BLaER1 (cell line): ENCODE data around the gene LGR4.
A peak's percentile ranks its signal among the peaks of the same experiment; 100 is the strongest.

Source experiments
- H3K27ac ChIP-seq: shearing (Covaris generic); formaldehyde crosslinking; 2 replicates; pipeline ENCODE4 v1.8.1; 2022
- H3K27me3 ChIP-seq: shearing (Covaris generic); formaldehyde crosslinking; 2 replicates; pipeline ENCODE4 v1.8.1; 2022
- H3K36me3 ChIP-seq: shearing (Covaris generic); formaldehyde crosslinking; 2 replicates; pipeline ENCODE4 v1.8.1; 2022
- H3K4me1 ChIP-seq: shearing (Covaris generic); formaldehyde crosslinking; 2 replicates; pipeline ENCODE4 v1.8.1; 2022
- H3K4me2 ChIP-seq: shearing (Covaris generic); formaldehyde crosslinking; 2 replicates; pipeline ENCODE4 v1.8.1; 2022
- H3K4me3 ChIP-seq: shearing (Covaris generic); formaldehyde crosslinking; 2 replicates; pipeline ENCODE4 v1.8.1; 2022
- H3K9ac ChIP-seq: shearing (Covaris generic); formaldehyde crosslinking; 2 replicates; pipeline ENCODE4 v1.8.1; 2022
- H3K9me3 ChIP-seq: shearing (Covaris generic); formaldehyde crosslinking; 2 replicates; pipeline ENCODE4 v1.8.1; 2022
- H4K20me1 ChIP-seq: shearing (Covaris generic); formaldehyde crosslinking; 2 replicates; pipeline ENCODE4 v1.8.1; 2022
- Cebpa-rat ChIP-seq: shearing (Covaris generic); IDR thresholded peaks from 2 replicates; pipeline ENCODE4 v1.8.1; 2022

The LGR4 gene

DNA sequence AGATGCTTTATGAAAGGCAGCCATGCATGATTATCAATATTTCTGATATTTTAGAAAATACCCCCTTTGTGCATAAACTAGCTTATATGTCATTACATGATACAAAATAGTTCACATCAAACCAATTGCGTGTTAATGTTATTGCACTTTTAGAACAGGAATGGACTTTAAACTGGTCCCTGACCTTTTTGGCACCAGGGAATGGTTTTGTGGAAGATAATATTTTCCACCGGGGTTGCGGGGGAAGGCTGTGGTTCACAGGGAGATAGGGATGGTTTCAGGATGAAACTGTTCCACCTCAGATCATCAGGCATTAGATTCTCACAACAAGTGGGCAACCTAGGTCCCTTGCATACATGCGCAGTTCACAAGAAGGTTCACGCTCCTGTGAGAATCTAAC, 16.5 kb upstream of the LGR4 start:
- H3K4me1 ChIP-seq: no peaks in the 10 kb centered on the region
- H3K36me3 ChIP-seq: peaks cover 45% of the 10 kb centered on the region
- H3K9me3 ChIP-seq: no peaks in the 10 kb centered on the region
- H3K27me3 ChIP-seq: no peaks in the 10 kb centered on the region
- H3K4me2 ChIP-seq: no peak overlapping the region
- H4K20me1 ChIP-seq: no peaks in the 10 kb centered on the region
- H3K9ac ChIP-seq: no peak overlapping the region
- H3K27ac ChIP-seq: no peak overlapping the region
- no peak for TF ChIP-seq Cebpa-rat
- no peak overlapping the region for H3K4me3 ChIP-seq

DNA sequence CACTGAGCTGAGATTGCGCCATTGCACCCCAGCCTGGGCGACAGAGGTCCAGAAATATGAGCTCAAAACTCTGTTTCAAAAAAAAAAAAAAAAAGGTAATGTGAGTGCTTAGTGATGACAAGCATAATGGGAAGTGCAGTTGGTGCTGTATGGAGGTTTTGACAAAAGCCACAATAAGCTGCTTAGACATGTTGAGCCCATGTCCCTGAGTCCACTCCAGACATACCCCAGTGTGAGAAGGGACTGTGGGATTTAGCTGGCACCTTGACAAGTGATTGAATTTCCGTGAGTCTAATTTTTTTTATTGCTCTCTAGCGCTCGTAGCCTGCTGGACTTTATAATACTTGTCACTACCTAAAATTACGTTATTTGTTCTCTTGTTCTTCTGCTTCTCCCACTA, 15.1 kb upstream of the LGR4 start:
- H3K9ac ChIP-seq: no peak overlapping the region
- no peak overlapping the region for H3K4me2 ChIP-seq
- H3K4me1 ChIP-seq: no peaks in the 10 kb centered on the region
- TF ChIP-seq Cebpa-rat: no peak
- H3K9me3 ChIP-seq: no peaks in the 10 kb centered on the region
- peaks cover 35% of the 10 kb centered on the region for H3K36me3 ChIP-seq
- H3K27me3 ChIP-seq: no peaks in the 10 kb centered on the region
- no peak overlapping the region for H3K27ac ChIP-seq
- no peak overlapping the region for H3K4me3 ChIP-seq
- no peaks in the 10 kb centered on the region for H4K20me1 ChIP-seq

DNA sequence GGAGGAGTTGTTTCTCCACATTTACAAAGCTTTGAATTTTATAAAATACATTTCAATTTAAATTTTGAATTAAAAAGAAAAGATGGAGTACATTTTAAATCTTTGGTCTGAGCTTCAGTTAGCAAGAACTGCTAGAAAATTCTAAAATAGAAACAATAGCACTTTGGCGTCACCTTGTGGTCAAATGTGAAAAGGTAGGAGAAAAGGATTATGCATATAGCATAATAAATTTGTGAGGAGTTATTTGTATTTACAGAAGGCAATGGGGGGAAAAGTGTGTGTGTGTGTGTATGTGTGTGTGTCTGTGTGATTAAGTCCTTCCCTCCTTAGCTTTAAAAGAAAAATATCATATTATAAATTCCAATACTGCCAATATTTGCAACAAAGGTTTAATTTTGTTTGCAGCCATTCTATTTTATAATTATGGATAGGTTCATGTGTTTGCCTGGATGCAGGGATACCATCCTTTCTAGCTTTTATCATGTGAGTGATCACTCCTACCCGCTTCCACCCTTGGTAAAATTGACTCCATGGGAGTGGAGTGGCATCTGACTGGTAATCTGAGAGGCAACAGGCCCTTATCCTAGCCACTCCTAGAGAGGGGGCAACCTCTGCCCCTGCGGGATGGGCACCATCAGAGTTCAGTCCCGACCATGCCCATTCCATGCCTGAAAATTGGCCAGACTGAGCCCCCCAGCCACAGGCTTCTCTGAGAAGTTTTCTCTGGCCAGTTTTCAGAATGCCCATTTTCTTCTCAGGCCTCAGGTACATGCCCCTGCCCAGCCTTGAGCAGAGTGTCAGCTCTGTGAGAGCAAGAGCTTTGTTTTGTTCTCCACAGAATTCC, 13.6 kb upstream of the LGR4 start:
- no peaks in the 10 kb centered on the region for H3K4me1 ChIP-seq
- no peak overlapping the region for H3K27ac ChIP-seq
- TF ChIP-seq Cebpa-rat: no peak
- H3K9ac ChIP-seq: no peak overlapping the region
- H3K36me3 ChIP-seq: peaks cover 22% of the 10 kb centered on the region
- no peaks in the 10 kb centered on the region for H3K27me3 ChIP-seq
- H3K9me3 ChIP-seq: no peaks in the 10 kb centered on the region
- H3K4me2 ChIP-seq: no peak overlapping the region
- H3K4me3 ChIP-seq: no peak overlapping the region
- H4K20me1 ChIP-seq: no peaks in the 10 kb centered on the region

DNA sequence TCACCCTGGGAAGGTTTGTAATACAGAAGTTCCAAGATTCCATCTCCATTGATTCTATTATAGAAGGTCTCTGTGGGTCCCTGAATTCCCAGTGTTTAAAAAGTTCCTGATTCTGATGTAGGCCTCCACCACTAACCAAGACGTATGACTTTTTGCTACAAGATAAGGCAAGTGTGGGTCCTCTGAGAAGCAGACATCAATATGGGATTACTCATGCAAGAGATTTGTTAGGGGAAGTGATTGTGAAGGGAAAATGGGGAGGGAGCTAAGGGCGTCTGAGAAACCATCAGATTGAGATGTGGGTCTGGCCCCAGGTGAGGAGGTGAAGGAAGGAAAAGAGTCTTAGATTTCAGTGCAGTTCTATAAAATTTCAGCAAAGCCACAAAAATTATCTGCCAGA, 10.2 kb upstream of the LGR4 start:
- no peaks in the 10 kb centered on the region for H3K9me3 ChIP-seq

DNA sequence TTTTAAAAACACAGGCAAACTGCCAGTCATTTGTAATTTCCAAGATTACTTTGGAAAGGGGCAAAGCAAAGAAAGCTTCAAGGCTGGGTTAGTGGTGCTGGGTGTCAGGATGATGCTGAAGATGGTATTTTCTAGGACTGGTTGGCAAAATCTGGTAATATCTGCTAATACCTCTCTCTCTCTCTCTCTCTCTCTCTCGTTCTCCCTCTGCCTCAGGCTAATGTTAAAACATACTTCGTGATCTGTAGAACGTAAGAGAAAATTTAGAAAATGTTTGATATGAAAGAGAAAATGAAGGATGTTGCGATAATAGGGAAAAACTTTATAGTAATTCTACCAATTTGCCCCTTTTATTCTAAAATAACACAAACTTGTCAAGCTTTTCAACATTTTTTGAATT, 9.4 kb upstream of the LGR4 start:
- no peak for TF ChIP-seq Cebpa-rat
- no peaks in the 10 kb centered on the region for H3K9me3 ChIP-seq
- H3K36me3 ChIP-seq: no peaks in the 10 kb centered on the region
- H3K27ac ChIP-seq: no peak overlapping the region
- H3K9ac ChIP-seq: no peak overlapping the region
- H3K4me1 ChIP-seq: no peaks in the 10 kb centered on the region
- no peaks in the 10 kb centered on the region for H3K27me3 ChIP-seq
- no peaks in the 10 kb centered on the region for H4K20me1 ChIP-seq
- H3K4me2 ChIP-seq: no peak overlapping the region
- no peak overlapping the region for H3K4me3 ChIP-seq

More for the DNA sequence above, 10.2 kb upstream of the LGR4 start:
- no peaks in the 10 kb centered on the region for H4K20me1 ChIP-seq
- no peak overlapping the region for H3K9ac ChIP-seq
- no peak overlapping the region for H3K27ac ChIP-seq
- no peaks in the 10 kb centered on the region for H3K36me3 ChIP-seq
- H3K4me3 ChIP-seq: no peak overlapping the region
- no peak for TF ChIP-seq Cebpa-rat
- H3K4me2 ChIP-seq: no peak overlapping the region
- H3K4me1 ChIP-seq: no peaks in the 10 kb centered on the region
- H3K27me3 ChIP-seq: no peaks in the 10 kb centered on the region

DNA sequence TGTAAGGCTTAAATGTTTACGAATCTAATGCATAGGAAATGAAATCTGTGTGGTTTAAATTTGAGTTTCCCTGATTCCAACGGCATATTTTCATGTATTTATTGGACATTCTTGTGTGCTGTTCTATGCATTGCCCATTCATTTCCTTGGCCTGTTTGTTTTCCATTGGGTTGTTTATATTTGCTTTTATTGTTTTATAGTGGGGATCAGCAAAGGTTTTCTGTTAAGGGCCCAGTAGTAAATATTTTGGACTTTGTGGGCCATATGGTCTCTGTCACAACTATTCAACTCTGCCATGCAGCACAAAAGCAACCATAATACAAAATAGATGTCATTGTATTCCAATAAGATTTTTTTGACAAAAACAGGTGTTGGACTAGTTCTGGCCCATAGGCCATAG, 5.2 kb upstream of the LGR4 start:
- no peaks in the 10 kb centered on the region for H4K20me1 ChIP-seq
- no peaks in the 10 kb centered on the region for H3K4me1 ChIP-seq
- no peak for TF ChIP-seq Cebpa-rat
- no peaks in the 10 kb centered on the region for H3K36me3 ChIP-seq
- no peak overlapping the region for H3K4me2 ChIP-seq
- no peaks in the 10 kb centered on the region for H3K27me3 ChIP-seq
- no peak overlapping the region for H3K9ac ChIP-seq
- H3K9me3 ChIP-seq: no peaks in the 10 kb centered on the region
- no peak overlapping the region for H3K27ac ChIP-seq
- no peak overlapping the region for H3K4me3 ChIP-seq

DNA sequence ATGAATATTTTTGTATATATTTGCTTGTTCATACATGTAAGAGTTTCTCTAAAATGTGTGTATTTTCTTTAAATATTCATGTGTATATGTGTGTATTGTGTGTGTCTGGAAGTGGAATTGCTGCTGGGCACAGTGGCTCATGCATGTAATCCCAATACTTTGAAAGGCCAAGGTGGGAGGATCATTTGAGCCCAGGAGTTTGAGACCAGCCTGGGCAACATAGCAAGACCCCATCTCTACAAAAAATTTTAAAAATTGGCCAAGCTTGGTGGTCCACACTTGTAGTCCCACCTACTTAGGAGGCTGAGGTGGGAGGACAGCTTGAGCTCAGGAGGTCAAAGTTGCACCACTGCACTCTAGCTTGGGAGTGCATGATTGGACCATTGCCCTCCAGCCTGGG, 4.7 kb upstream of the LGR4 start:
- Histone ChIP-seq H3K4me2 (no peak overlapping the region), H4K20me1 (no peaks in the 10 kb centered on the region), H3K9me3 (no peaks in the 10 kb centered on the region), H3K36me3 (no peaks in the 10 kb centered on the region), H3K4me3 (no peak overlapping the region), H3K27me3 (no peaks in the 10 kb centered on the region), H3K4me1 (no peaks in the 10 kb centered on the region), H3K27ac (no peak overlapping the region), H3K9ac (no peak overlapping the region)
- no peak for TF ChIP-seq Cebpa-rat

DNA sequence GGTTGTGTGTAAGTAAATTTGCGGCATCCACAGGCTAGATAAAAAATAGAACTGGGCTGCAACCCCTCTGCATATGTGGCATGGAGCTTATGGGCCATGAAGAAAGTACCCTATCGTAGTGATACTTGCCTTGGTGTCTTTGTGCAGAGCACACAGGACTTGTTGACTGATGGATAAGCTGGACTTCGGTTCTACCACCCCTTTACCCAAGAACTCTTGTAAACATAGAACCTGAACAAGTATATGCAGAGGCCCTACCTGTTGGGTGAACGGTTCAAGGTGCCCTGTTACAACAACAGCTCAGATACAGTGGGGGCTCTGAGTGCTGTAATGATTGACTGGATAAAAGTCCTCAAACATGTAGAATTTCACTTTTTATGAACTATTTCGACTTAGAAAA, 3.0 kb upstream of the LGR4 start:
- H3K4me1 ChIP-seq: peaks cover 9% of the 10 kb centered on the region
- H3K4me2 ChIP-seq: no peak overlapping the region
- no peaks in the 10 kb centered on the region for H3K36me3 ChIP-seq
- H3K9me3 ChIP-seq: no peaks in the 10 kb centered on the region
- no peak overlapping the region for H3K4me3 ChIP-seq
- H3K9ac ChIP-seq: no peak overlapping the region
- H4K20me1 ChIP-seq: no peaks in the 10 kb centered on the region
- no peak for TF ChIP-seq Cebpa-rat
- peaks cover 9% of the 10 kb centered on the region for H3K27me3 ChIP-seq
- H3K27ac ChIP-seq: no peak overlapping the region

DNA sequence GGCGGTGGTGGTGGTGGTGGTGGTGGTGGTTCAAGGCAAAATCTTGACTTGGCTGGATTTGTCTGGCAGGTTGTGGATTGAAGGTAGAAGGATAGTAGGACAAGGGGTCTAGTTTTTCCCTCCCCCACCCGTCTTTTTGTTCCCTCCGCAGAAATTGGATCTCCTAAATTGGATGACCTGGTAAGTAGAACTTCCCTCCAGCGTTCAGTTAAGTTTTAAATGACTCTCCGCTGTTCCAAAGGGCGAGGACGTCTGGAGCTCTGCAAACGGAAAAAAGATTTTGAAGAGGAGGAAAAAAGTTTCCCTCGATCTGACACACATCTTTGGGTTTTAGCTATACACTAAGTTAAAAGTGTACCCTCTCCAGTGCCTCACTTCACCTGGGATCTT, 422 bp upstream of the LGR4 start:
- Histone ChIP-seq H3K4me3 (no peak overlapping the region), H3K4me2 (peak overlapping the region; percentile 96), H3K27me3 (peaks cover 9% of the 10 kb centered on the region), H4K20me1 (no peaks in the 10 kb centered on the region), H3K4me1 (peaks cover 11% of the 10 kb centered on the region), H3K36me3 (no peaks in the 10 kb centered on the region), H3K9ac (no peak overlapping the region), H3K27ac (no peak overlapping the region), H3K9me3 (no peaks in the 10 kb centered on the region)
- no peak for TF ChIP-seq Cebpa-rat

DNA sequence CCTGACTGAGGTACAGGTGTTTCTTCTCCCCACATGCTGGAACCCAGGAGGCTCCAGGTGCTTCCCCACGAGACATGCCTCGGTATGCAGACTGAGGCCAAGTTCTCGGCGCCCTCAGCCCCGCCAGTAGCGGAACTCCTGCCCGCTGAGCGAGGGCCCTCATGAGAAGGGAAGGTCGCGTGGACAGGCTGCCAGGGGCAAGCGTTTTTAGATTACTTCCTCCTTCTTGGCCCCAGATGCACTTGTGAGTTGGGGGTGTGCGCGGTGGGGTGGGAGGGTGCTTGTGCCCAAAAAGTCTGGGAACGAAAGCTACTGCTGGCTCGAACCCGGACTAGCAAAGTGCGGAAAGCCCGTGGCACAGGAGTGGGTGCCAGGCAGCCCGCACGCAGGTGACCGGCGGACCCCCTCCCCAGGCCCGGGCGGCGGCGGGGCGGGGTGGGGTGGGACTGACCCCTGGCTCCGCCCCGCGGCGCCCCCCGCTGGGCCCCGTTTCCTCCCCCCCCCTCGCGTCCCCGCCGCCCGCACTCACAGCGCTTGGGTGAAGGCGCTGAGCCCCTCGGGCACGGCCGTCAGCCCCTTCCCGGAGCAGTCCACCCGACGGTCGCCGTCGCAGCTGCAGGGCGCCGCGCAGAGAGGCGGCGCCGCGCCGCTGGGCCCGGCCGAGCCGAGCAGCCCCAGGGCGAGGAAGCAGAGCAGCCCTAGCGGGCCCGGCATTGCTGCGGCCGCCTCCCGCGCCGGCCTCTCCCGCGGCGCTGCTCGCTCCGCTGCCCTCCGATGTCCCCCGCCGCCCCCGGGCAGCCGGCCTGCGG, 797 bp downstream of the LGR4 start:
- TF ChIP-seq Cebpa-rat: no peak
- Histone ChIP-seq H3K27ac (peak overlapping the region; percentile 75), H3K36me3 (no peaks in the 10 kb centered on the region), H3K4me1 (peaks cover 11% of the 10 kb centered on the region), H3K27me3 (peaks cover 9% of the 10 kb centered on the region), H3K9me3 (no peaks in the 10 kb centered on the region), H3K4me2 (peak overlapping the region; percentile 96), H4K20me1 (no peaks in the 10 kb centered on the region), H3K4me3 (peak overlapping the region; percentile 86), H3K9ac (peak overlapping the region; percentile 77)
